ENCODE measurements around the gene TMEM222. TPM values are rescaled to one million over a fixed set of nuclear protein-coding genes. Genes with fewer than 3 reads are reported as not detected.

The TMEM222 gene, protein sequence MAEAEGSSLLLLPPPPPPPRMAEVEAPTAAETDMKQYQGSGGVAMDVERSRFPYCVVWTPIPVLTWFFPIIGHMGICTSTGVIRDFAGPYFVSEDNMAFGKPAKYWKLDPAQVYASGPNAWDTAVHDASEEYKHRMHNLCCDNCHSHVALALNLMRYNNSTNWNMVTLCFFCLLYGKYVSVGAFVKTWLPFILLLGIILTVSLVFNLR
- total RNA-seq: 23.3 and 24.7 TPM in 2 replicates

DNA sequence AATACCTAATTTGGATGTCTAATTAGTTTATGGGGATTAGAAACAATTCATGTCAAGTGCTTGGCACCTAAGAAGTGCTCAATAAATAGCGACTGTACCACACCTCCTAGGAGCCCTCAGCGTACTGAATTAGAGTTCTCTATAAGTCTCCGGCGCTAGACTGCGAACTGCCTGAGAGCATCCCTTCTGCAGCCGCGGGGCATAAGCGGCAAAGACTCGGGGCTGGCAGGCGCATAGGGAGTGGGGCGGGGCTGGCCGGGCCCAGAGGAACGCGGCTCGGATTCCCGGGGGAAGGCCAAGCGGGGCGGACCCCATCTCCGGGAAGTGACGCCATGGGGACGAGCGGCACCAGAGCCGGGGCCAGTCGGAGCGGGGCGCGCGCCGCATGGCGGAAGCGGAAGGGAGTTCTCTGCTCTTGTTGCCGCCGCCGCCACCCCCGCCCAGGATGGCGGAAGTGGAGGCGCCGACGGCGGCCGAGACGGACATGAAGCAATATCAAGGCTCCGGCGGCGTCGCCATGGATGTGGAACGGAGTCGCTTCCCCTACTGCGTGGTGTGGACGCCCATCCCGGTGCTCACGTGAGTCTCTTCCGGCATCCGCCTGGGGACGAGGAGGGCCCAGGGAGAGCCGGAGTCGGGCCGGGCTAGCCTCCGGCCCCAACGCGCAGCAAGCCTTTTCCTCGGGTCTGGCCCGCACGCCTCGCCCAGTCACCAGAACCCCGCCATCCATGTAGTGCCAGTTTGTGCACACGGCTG, at the start of gene TMEM222:
Gene TMEM222 (plus strand): TSS at position 351 of the 756 bp plus-strand sequence. CDS start 35 bp downstream, at position 386.

DNA sequence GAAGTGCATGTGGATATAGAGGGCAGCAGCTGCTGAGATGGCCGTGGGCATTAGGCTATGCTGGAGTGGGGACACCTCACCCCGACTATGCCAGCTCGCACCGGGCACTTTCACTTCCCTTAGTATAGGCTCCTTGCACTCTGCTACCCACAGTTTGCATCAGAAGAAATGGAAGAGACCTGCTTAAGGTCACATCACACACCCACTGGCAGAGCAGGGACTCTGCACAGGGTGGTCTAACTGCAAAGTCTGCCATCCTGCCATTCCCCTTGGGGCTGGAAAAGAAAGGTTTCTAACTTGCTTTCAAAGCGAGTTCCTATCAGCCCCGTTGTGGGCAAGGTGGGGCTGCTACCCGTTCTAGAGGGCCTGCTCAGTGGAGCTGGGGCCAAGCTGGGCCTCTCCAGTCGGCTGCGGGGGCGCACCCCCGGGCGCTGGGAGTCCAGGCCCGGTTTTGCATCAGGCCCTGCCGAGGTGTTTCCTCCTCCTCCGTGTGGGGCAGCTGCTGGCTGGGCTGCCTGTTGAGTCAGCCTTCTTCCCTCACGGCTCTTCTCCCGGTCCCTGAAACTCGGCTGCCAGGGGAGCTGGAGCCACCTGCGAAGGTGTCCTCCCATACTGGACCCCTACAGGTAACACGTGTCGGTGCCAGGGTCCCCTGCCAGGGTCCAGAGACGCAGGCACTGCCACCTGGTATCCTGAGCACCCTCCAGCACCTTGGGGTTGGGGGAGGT, 19.7 kb downstream of the TMEM222 start, which contains the start of gene SYTL1:
Gene SYTL1 (plus strand): TSS at position 498 of the 728 bp plus-strand sequence. CDS start 3,313 bp downstream, outside the sequence.

DNA sequence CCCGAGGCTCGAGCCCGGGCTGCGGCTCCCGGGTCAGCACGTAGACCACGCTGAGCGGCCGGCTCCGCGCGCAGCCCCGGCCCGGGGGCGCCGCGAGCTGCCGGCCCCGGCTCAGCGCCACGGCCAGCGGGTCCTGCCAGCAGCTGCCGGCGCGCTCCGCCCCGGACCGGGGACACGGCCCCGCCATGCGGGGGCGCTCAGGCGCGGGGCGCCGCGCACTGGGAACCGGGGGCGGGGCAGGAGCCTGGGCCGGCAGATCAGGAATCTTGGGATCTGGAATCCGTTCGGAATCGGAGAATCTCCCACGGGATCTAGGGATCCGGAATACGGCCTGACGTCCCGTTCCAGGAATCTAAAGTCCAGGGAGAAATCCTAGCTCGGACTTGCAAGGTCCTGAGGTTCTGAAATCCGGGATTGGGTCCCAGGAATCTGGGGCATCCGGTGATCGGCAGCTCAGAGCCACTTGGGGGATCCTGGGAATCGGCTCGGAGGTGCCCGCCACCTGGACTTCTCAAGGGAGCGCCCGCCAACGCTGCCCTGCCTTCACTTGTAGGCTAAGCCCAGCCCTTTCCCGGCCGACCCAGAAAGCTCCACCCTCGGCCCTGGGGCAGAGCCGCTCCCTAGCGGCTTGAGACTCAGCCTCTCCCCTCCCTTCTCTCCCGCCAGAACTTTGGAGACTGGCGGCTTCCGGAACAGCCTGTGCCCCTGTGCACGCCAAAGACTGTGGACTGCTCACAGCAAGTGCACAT, 44.6 kb downstream of the TMEM222 start, which contains the start of gene MAP3K6:
Gene MAP3K6 (minus strand): TSS at position 551 of the 749 bp plus-strand sequence. CDS start 364 bp downstream, at position 187.

DNA sequence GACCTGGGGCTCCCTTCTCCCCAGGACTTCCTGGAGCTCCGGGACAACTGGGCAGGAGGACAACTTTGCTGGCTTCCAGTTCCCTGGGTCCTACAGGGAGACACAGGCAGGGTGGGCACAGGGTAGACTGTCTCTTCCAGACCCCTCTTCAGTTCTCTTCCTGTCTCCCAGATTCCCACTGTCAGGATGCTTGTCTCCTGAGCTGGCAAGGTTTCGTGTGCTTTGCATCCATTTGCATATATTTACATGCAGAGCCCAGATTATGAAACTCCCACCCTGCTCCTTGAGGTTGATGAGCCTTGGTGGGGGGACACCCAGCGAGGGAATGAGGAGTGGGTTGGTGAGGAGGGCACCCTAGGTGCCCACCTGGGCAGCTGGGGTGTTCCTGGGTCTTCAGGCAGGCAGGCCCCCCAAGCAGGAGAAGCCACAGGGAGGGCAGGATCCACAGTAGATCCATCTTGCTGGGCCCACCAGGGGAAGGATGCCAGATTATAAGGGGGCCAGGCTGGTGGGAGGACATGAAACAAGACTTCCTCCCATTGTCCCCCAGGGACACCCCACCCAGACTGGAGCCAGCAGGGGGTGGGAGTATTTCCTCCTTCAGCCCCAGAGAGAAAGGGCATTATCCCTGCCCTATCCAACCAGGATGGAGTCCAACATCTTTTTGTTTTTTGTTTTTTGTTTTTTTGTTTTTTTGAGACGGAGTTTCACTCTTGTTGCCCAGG, 52.6 kb downstream of the TMEM222 start, which contains the start of gene FCN3:
Gene FCN3 (minus strand): TSS at position 463 of the 725 bp plus-strand sequence. CDS start 6 bp downstream, at position 457.

DNA sequence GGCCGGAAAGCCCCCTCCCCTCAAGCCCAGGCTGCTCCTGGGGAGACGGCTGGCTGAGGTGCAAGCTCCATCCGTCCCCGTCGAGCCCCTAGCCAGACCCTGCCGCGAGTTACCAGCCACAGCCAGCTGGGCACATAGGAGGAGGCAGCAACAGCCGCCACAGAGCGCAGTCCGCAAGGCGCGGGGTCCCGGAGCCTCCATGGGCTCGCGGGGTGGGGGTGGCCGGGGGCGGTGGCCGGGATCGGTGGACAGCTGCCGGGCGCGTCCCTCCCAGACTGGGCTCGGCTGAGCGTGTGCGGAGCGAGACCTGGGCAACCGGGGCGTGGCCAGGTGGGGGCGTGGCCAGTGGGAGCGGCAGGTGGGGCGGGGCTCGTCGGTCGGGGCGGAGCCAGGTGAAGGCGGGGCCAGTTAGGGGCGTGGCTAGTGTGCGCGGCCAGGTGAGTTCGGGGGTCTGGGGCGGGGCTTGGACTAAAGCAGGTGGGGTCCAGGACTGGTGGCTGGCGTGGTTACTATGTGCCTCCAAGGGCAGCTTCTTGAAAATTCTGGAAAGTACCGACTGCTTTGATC, 61.2 kb downstream of the TMEM222 start, which contains the start of gene CD164L2:
Gene CD164L2 (minus strand): TSS at position 295 of the 567 bp plus-strand sequence. CDS start 94 bp downstream, at position 201.

Other genes with a start within 250 kb of the TMEM222 start
- 3.9 and 5.9 TPM in 2 replicates for gene SLC9A1, start 167.0 kb upstream of the TMEM222 start, total RNA-seq
- 13.0 and 15.5 TPM in 2 replicates for gene WDTC1, start 87.5 kb upstream of the TMEM222 start, total RNA-seq
- gene SYTL1, start 19.9 kb downstream of the TMEM222 start, total RNA-seq: under 0.01 TPM in 1 of 2 replicates, not detected in the other
- gene MAP3K6, start 44.8 kb downstream of the TMEM222 start, total RNA-seq: 6.4 and 6.5 TPM in 2 replicates
- under 0.01 TPM in 1 of 2 replicates, not detected in the other for gene FCN3, start 52.7 kb downstream of the TMEM222 start, total RNA-seq
- gene CD164L2, start 61.2 kb downstream of the TMEM222 start, total RNA-seq: not detected in 2 replicates
- 0.46 and 0.65 TPM in 2 replicates for gene GPR3, start 70.5 kb downstream of the TMEM222 start, total RNA-seq
- 17.9 and 21.1 TPM in 2 replicates for gene WASF2, start 168.0 kb downstream of the TMEM222 start, total RNA-seq

Measured in epithelial cell of umbilical artery (primary cell).